HG02981 (cell line): ENCODE data around the gene ATP8B1.
"Not testable (repeated sequence)": the region's sequence is repeated elsewhere in the genome, so short reads cannot be mapped to it uniquely, and the experiment has no call there.

Experiments
- ATAC-seq: cut with Tn5 transposase; IDR thresholded peaks from one replicate; pipeline ENCODE4 v1.9.1; 2021; ENCODE audit warnings: mild to moderate bottlenecking, moderate library complexity; ENCODE audit not compliant: unreplicated experiment

ATP8B1 gene

GRCh38 chr18:57803103-57803969 lies at the start of gene ATP8B1:
Gene ATP8B1, minus strand, starts transcription at chr18:57803315. Its CDS starts 71,508 bp downstream, at chr18:57731807.
- peak; percentile 42 for ATAC-seq

DNA sequence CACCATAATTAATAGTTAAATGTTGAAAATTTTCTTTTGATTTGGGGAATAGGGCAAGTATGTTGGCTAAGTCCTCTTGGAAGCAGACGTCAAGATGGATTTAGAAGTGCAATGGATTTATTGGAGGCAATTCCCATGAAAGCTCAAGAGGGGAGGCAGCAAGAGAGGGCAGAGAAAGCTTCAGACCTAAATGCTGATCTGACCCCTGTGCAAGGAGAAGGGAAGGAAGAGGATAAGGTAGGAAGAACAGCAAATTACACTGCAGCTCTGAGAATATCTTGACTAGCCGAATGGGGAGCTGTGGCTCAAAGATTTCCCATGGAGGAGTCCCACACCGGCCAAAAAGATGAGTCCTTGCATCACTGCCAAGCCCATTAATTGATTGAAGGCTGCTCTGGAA lies 46.9 kb upstream of the ATP8B1 start:
- ATAC-seq, result no peak

GRCh38 chr18:57848374-57848773 lies 45.3 kb upstream of the ATP8B1 start:
- ATAC-seq, result not testable (repeated sequence)

GRCh38 chr18:57847431-57847830 lies 44.3 kb upstream of the ATP8B1 start:
- not testable (repeated sequence) for ATAC-seq

DNA sequence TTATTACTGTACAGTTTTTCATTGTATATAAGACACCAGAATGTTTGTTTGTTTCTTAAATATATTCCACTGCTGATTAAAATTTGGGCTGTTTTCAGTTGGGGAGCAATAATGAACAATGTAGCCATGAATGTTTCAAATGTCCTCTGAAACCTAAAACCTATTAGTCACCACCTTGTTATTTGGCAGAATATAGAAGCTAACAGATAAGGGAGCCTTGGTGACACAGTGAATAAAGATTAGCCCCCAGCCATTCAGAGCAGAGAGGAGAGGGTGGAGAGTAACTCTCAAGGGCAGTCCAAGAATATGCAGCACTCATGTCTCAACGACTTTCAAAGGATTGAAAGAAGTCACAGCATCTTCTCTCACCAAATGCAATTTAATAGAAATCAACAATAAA lies 43.1 kb upstream of the ATP8B1 start:
- no peak for ATAC-seq

- ATAC-seq, result no peak
Measured at GRCh38 chr18:57845605-57846074, 42.5 kb upstream of the ATP8B1 start.

DNA sequence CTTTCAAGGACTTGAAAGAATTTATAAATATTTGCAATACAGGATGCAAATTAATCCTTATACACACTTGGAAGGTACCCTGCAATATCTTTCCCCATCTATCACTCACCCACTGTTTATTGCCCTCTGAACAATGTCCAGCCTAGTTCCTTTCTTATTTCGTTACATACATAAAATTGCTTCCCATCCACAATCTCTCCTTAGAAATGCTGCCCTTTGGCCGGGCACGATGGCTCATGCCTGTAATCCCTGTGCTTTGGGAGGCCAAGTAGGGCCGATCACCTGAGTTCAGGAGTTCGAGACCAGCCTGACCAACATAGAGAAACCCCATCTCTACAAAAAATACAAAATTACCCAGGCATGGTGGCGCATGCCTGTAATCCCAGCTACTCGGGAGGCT lies 41.2 kb upstream of the ATP8B1 start:
- ATAC-seq, result no peak

GRCh38 chr18:57843386-57843785 lies 40.3 kb upstream of the ATP8B1 start:
- no peak for ATAC-seq

GRCh38 chr18:57841568-57841967 lies 38.5 kb upstream of the ATP8B1 start:
- ATAC-seq, result peak; percentile 28

- ATAC-seq, result no peak
Measured at GRCh38 chr18:57839942-57840381, 36.8 kb upstream of the ATP8B1 start.

DNA sequence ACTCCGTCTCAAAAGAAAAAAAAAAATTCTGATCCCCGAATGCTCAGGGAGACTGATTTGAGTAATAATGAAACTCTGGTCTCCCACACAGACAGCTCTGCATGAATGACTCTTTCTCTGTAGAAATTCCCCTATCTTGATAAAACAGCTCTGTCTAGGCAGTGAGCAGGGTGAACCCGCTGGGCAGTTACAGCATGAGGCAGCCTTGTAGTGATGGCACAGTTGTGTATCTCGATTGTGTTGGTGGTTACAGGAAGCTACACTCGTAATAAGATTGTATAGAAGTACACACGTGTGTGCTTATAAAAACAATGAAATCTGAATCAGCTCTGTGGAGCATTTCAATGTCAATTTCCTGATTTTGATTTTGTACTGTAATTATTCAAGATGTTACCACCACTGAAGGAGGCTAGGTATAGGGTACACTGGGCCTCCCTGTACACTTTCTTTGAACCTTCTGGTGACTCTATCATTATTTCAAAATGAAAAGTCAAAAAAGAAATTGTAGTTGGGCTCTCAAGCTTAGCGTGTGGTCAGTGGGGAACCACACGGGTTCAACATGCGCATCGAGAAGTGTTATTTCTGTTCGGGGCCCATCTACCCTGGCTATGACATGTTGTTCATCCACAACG lies 34.9 kb upstream of the ATP8B1 start:
- peak; percentile 80 for ATAC-seq

DNA sequence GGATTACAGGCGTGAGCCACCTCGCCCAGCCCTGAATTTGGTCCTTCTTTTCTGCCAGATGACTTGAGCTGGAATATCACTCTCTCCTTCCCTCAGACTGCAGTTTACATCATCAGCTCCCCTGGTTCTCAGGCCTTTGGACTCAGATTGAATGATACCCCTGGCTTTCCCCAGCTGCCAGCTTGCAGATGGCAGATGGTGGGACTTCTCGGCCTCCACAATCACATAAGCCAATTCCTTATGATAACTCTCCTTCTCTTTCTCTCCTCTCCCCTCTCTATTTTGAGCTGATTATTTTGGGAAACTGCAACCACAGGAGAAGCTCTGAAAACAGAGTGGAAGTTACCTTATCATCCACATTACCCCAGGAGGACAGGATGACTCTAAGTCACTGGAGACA lies 33.4 kb upstream of the ATP8B1 start:
- ATAC-seq, result no peak

DNA sequence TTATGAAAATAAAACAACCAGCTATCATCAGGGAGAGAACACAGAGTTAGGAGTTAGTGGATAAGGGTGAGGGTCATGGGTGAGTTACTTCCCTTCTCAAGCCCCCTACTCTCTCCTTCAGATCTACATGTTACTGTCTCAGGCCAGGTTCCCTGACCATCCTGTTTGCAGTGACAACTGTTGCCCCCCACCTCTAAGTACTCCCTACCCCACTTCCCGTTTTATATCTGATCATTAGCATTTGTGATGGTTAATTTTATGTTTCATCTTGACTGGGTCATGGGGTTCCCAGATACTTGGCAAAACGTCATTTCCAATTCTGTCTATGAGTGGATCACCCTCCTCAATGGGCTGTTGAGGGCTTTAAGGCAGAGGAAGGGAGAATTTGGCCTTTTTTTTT lies 32.8 kb upstream of the ATP8B1 start:
- ATAC-seq, result no peak

DNA sequence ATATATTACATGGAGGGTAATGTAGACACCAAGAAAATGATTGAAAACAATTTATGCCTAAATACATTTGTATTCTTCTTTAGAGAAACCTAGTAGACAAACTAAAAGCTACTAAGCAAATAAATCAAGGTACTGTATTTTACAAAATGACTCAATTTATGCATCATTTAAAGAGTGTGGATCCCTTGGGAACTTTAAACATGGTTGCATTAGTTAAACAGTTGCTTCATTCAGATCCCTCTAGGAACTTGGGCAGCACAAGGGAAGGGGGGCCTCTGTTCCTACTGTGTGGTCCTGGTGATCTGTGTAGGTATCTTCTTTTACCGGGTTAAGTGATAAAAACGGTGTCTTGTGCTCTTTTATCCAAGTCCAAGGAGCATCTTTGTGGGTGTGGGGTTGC lies 31.5 kb upstream of the ATP8B1 start:
- ATAC-seq, result no peak

DNA sequence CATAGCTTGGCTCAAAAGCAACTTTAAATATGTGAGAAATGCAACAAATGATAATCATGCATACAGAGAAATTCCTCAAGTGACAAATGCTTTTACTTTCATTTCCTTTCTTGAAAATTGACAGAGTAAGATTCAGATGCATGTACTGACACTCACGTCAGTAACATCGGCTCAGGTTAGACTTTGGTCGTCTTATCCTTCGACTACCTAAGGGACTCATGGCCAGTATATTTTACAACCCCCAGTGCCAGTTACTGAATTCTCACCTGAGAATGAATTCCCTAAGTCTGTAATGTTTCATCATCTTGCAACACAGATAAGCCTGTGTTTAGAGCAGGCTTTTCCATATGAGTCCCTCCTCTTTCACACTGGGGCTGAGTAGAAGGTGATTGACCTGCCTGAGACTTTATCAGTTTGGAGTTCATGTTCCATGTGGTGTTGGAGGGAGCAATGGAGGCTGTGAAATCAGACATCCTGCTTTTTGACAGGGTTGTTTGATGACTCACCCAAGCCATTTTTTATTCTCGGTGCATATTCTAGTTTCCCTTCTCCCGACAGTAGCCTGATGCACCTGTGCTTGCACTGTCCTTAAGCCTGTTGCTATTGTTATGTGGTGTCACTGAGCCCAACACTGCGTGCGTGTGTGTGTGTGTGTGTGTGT lies 30.5 kb upstream of the ATP8B1 start:
- ATAC-seq, result peak; percentile 35

- ATAC-seq, result no peak
Measured at GRCh38 chr18:57832730-57833129, 29.6 kb upstream of the ATP8B1 start.

GRCh38 chr18:57831597-57832377 lies 28.7 kb upstream of the ATP8B1 start:
- no peak for ATAC-seq

- no peak for ATAC-seq
Measured at GRCh38 chr18:57827646-57828045, 24.5 kb upstream of the ATP8B1 start.

DNA sequence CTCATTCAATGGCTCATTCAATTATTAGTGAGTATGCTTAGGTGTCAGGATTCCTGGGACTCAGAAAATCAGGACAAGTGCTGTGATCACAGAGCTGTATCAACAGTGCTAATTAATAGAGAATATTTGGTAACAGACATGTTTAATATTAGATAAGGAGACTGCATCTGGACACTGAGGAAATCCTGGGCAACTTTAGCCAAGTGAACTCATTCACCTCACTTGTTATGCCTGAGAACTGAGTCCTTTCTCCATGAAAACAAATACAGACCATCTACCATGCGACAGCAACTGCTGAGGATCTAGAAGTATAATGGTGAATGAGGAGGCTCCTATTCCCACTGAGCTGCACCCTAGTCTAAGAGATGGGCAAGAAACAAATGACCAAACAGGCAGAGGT lies 23.1 kb upstream of the ATP8B1 start:
- ATAC-seq, result no peak

DNA sequence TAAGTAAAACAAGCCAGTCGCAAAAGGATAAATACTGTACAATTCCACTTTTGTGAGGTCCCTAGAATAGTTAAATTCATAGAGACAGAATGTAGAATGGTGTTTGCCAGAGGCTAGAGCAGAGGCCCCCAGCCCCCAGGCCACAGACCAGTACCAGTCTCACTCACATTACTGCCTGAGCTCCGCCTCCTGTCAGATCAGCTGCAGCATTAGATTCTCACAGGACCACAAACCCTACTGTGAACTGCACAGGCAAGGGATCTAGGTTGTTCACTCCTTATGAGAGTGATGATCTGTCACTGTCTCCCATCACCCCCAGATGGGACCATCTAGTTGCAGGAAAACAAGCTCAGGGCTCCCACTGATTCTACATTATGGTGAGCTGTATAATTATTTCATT lies 17.5 kb upstream of the ATP8B1 start:
- ATAC-seq, result not testable (repeated sequence)
